Activated naive CD8-positive, alpha-beta T cell treated with anti-CD3 and anti-CD28 coated beads, Interleukin-2, amount 10 ng/mL, durations not matched to agents 7 days and 5 days (primary cell): ENCODE results near the gene TRAF3. TPM values are rescaled to one million over a fixed set of nuclear protein-coding genes. Genes with fewer than 3 reads are reported as not detected.
"Not testable (repeated sequence)": the region's sequence is repeated elsewhere in the genome, so short reads cannot be mapped to it uniquely, and the experiment has no call there.

Experiments used
- ATAC-seq: fragments of 150-1000 bp; cut with Tn5 transposase; one replicate; pipeline ENCODE4 v1.10.0; 2021; ENCODE audit warnings: low read depth, moderate library complexity
- POLR2A ChIA-PET: fragments of 350-600 bp; sonication (Branson Sonifier 250); formaldehyde crosslinking; loops from one replicate; lab custom pipeline; 2021; ENCODE audit warnings: antibody characterized with exemption; lab: Charles Lee
- DNase-seq: peaks from one replicate; pipeline ENCODE4 v3.0.0; 2021
- H3K27ac Mint-ChIP-seq: one replicate; pipeline ENCODE4 v1.8.0; 2022; ENCODE audit warnings: mild to moderate bottlenecking, mixed read lengths
- H3K27me3 Mint-ChIP-seq: one replicate; pipeline ENCODE4 v1.8.0; 2022; ENCODE audit warnings: mild to moderate bottlenecking, moderate library complexity, mixed read lengths
- H3K36me3 Mint-ChIP-seq: one replicate; pipeline ENCODE4 v1.8.0; 2021; ENCODE audit warnings: mild to moderate bottlenecking, mixed read lengths
- H3K4me1 Mint-ChIP-seq: one replicate; pipeline ENCODE4 v1.8.0; 2021; ENCODE audit warnings: mixed read lengths
- H3K4me3 Mint-ChIP-seq: one replicate; pipeline ENCODE4 v1.8.0; 2022; ENCODE audit warnings: mild to moderate bottlenecking, moderate library complexity, mixed read lengths
- H3K9me3 Mint-ChIP-seq: one replicate; pipeline ENCODE4 v1.8.0; 2021; ENCODE audit warnings: mixed read lengths
- total RNA-seq, 2 experiments: library from RNA; stranded (reverse); gene quantifications; one replicate each; pipeline ENCODE4 v1.2.3, GENCODE V29; 2021

TRAF3 gene
- total RNA-seq, 2 experiments from 2014 or later = 31.1 to 32.9 TPM

DNA sequence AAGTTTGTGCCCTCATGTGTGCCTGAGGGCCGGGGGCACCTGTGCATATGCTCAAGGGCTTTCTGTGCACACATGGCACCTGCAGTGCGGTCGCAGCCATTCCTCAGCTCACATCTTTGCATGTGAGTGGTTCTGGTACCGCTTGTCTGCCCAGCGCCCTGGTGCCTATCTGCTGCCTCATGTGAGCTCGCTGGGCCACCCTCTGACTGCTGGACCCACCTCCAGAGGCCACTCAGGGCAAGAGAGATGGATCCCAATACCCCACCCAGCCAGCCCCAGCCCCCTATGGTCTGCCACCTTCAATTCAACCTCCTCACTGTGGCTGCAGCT is 139.8 kb downstream of the TRAF3 start:
- H3K4me3 Mint-ChIP-seq = no peak overlapping the region
- no peaks in the 10 kb centered on the region for H3K36me3 Mint-ChIP-seq
- no peaks in the 10 kb centered on the region for H3K9me3 Mint-ChIP-seq
- no peak for ATAC-seq
- no peak for DNase-seq
- H3K27ac Mint-ChIP-seq = no peak overlapping the region
- H3K4me1 Mint-ChIP-seq = peaks cover 2% of the 10 kb centered on the region
- no peaks in the 10 kb centered on the region for H3K27me3 Mint-ChIP-seq
- POLR2A ChIA-PET = no interaction called here

DNA sequence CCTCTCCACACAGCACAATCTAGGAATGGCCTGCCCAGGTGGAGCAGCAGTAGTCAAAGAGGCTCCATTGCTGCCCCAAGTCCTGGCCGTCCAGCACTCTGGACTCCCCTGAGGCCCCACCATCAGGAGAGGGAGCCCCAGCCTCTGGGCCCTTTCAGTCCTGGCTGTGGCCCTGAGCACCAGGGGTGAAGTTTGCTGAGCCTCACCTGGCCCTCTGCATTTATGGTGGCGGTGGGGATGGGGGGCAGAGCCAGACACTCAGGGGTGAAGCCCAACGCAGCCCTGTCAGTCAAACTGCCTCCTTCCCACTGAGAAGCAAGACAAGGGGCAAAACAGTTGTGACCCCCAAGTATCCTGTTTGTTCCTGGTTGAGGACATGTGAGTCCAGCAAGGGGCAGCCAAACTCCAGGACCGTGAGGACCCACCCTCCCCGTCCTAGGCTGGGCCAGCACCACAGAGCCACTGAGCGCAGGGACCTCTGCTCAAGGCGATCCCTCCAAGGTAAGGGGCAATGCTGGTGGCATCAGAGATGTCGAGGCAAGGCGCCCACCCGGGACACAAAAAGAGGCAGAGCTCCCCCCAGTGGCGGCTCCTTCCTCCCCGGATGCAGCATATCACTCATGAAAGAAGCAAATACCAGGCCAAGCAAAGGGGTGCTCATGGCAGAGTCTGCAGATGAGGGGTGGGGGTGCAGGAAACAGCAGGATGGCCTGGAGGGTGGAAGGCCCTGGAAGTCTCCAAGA is 140.4 kb downstream of the TRAF3 start:
- ATAC-seq (peak; percentile 65), DNase-seq (peak; percentile 76)
- Mint-ChIP-seq H3K4me1 (peaks cover 2% of the 10 kb centered on the region), H3K27me3 (no peaks in the 10 kb centered on the region), H3K27ac (no peak overlapping the region), H3K4me3 (no peak overlapping the region), H3K9me3 (no peaks in the 10 kb centered on the region), H3K36me3 (no peaks in the 10 kb centered on the region)
- POLR2A ChIA-PET = no interaction called here

DNA sequence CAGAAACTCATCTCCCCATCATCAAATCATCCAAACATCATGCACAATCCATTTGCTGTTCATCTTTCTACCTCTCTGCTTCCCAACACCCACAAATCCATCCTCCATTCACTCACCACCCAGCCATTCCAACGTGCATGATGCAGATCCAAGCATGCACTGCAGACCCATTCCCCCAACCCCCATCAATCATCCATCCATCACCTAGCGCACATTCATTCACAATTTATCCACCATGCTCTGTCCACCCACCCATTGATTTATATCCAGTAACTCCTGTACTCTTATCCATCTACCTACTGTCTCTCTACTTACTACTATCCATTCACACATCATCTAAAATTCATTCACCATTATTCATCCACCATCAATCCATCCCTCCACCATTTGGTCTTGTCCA is 141.2 kb downstream of the TRAF3 start:
- Mint-ChIP-seq H3K27ac (no peak overlapping the region), H3K36me3 (no peaks in the 10 kb centered on the region), H3K9me3 (no peaks in the 10 kb centered on the region), H3K4me3 (no peak overlapping the region), H3K4me1 (peaks cover 4% of the 10 kb centered on the region), H3K27me3 (peaks cover 3% of the 10 kb centered on the region)
- ATAC-seq (no peak), DNase-seq (no peak)
- POLR2A ChIA-PET = no interaction called here

DNA sequence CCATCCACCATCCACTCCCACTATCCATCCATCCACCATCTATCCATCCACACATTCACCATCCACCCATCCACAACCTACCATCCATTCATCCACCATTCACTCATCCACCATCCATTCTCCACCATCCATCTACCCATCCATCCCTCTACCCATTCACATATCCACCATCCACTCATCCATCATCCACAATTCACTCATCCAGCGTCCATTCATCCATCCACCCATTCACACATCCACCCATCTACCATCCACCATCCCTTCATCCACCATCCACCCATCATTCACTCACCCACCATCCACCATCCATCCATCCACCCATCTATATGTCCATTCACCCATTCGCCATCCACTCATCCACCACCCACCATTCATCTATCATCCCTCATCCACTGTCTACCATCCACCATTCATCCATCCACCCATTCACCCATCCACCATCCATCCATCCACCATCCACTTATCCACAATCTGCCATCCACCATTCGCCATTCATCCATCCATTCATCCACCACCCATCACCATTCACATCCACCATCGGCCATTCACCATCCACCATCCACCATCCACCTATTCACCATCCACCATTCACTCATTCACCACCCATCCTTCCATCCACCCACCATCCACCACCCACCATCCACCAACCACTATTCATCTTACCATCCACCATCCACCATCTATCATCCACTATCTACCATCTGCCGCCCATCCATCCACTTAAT is 143.2 kb downstream of the TRAF3 start:
- Mint-ChIP-seq H3K27me3 (peaks cover 18% of the 10 kb centered on the region), H3K27ac (no peak overlapping the region), H3K9me3 (no peaks in the 10 kb centered on the region), H3K4me1 (peaks cover 4% of the 10 kb centered on the region), H3K4me3 (no peak overlapping the region), H3K36me3 (no peaks in the 10 kb centered on the region)
- POLR2A ChIA-PET = no interaction called here
- ATAC-seq (no peak), DNase-seq (no peak)

DNA sequence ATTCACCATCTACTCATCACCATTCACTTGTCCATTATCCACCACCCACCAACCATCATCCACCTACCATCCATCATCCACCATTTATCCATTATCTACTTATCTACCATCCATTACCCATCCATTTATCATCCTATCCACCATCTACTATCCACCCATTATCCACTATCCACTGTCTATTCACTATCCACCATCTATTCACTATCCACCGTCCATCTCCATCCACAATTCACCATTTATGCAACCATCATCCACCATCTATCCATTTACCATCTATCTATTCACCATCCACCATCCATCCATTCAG is 143.7 kb downstream of the TRAF3 start:
- Mint-ChIP-seq H3K27ac (no peak overlapping the region), H3K4me1 (peaks cover 4% of the 10 kb centered on the region), H3K9me3 (no peaks in the 10 kb centered on the region), H3K36me3 (no peaks in the 10 kb centered on the region), H3K27me3 (peaks cover 23% of the 10 kb centered on the region), H3K4me3 (no peak overlapping the region)
- POLR2A ChIA-PET = no interaction called here
- ATAC-seq = no peak
- no peak for DNase-seq

DNA sequence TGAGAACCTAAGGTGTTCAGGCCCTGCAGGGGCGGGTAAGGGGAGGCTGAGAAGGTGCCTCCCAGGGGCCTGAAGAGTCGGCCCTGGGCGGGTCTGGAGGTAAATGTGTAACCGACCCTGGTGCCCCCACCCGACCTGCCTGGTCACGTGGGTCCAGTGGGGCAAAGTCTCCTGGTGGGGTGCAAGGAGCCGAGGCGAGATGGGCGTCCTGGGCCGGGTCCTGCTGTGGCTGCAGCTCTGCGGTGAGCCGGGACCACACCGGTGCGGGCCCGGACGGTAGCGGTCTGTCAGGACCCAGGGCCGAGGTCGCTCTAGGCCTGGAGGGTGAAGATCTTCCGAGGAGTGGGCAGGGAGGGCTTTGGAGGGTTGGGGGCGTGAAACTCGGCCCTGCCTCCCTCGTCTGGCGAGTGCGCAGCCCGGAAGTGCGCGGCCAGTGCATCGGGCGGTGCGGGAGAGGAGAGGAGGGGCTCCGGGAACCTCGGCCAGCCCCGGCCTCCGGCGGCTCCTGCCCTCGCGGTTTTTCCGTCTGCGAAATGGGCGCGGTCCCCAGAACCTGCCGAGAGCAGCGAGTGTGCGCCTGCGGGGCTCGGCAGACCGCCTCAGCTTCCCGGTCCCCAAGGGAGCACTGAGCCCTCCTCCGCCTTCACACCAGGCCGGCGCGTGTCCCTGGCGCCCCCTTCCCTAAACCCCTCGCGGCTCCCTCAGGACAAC is 145.4 kb downstream of the TRAF3 start, which contains the start of gene AMN:
Gene AMN, plus strand, starts transcription at position 174 of the 711 bp plus-strand sequence. Its CDS starts 26 bp downstream, at position 200.
- DNase-seq = no peak
- ATAC-seq = no peak

DNA sequence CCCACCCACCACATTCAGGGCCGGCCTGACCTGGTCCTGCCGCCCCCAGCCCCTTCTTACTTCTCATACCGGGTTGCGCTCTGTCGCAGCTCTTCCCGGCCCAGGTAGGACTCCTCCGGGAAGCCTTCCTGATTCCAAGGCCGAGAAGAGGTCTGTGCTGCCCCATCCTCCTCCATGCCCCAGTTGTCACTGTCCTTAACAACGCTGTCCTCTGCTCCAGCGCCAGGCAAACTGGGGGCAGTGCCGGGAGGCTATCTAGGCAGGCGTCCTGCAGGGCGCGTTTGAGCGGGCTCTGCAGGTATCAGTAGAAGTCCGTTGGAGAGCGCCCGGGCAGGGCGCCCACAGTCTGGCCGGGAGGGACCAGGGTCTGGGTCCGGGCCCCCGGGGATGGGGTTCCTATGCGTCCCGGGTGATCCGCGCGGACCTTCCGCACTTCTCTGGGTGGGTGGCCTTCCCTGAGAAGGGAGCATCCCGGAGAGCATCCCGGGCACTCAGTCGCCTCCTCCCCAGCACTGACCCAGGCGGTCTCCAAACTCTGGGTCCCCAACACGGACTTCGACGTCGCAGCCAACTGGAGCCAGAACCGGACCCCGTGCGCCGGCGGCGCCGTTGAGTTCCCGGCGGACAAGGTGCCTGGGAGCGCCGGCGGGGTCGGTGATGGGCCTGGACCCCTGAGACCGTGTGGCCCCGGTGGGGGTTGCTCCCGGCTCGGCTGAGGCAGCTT is 146.1 kb downstream of the TRAF3 start:
- Mint-ChIP-seq H3K27ac (no peak overlapping the region), H3K4me3 (peak overlapping the region; percentile 60), H3K27me3 (peaks cover 39% of the 10 kb centered on the region), H3K9me3 (no peaks in the 10 kb centered on the region), H3K36me3 (no peaks in the 10 kb centered on the region), H3K4me1 (peaks cover 2% of the 10 kb centered on the region)
- DNase-seq (no peak), ATAC-seq (no peak)
- POLR2A ChIA-PET = no interaction called here

More for the DNA sequence above, 145.4 kb downstream of the TRAF3 start, which contains the start of gene AMN:
- Mint-ChIP-seq H3K36me3 (no peaks in the 10 kb centered on the region), H3K9me3 (no peaks in the 10 kb centered on the region), H3K4me1 (peaks cover 2% of the 10 kb centered on the region), H3K27me3 (peaks cover 39% of the 10 kb centered on the region), H3K27ac (no peak within 1 kb of the TSS), H3K4me3 (peak within 1 kb of the TSS; percentile 60)
- POLR2A ChIA-PET = no interaction called here

DNA sequence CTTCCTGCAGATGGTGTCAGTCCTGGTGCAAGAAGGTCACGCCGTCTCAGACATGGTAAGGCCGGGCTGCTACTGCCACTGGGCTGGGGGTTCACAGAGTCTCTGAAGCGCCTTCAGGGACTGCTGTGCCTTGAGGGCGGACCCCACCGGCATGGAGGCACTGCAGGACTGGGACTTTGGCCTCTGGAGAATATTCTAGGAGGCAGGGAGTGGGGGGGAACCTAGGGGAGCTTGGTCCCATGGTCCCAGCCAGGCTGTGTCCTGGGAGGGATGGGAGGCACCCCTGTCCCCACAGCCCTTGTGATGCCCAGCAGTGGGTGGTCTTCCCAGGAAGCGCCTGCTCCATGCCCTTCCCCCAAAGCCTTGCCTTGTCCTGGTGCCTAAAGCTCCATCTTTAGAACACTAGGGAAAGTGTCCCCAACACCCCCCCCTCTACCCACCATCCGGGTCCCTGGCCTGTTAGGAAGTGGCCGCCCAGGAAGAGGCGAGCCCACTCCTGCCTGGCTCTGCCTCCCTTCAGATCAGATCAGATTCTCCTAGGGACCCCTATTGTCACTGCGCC is 146.8 kb downstream of the TRAF3 start:
- no peak overlapping the region for H3K4me3 Mint-ChIP-seq
- ATAC-seq = no peak

DNA sequence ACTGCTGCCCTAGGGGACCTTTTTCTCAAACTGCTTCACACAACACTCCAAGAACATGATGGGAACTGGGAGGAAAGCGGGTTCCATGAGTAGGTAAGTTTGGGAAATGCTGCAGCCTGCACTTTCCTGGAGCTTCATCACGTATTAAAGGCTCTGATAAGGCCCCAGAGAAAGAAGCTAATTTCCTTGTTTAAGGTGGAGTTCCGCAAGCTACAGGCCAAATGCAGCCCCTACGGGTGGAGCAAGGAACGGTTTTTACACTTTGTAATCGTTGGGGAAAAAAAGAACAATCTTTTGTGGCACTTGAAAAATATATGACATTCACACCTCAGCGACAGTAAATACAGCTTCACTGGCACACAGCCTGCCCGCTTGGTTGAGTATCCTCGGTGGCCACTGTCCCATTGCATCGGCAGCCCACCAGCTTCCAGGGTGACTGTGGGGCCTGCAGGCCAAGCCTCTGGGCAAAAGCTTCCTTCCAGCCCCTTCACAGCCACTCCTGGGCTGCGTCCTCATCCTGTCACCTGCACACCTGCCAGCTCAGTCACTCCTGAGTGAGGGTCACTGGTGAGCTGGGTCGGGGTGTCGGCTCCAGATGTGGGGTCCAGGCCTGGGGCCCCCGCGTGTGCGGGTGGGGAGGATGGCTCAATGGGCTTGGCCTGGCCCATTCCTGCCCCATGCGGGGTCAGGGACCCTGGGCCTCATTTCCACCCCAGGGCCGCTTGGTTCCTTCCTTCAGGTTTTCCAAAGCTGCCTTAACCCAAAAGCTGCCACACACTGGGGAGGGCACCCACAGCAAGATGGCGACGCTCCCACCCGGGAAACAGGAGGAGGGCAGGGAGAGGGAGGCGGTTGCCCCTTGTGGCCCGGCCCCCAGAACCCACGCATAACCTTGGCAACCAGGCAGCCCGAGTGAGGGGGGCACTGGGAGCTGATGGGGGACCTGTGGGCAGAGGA is 147.7 kb downstream of the TRAF3 start:
- no peaks in the 10 kb centered on the region for H3K36me3 Mint-ChIP-seq
- peaks cover 2% of the 10 kb centered on the region for H3K4me1 Mint-ChIP-seq
- DNase-seq (no peak), ATAC-seq (no peak)
- H3K9me3 Mint-ChIP-seq = no peaks in the 10 kb centered on the region
- H3K4me3 Mint-ChIP-seq = no peak overlapping the region
- H3K27ac Mint-ChIP-seq = no peak overlapping the region
- peaks cover 39% of the 10 kb centered on the region for H3K27me3 Mint-ChIP-seq
- POLR2A ChIA-PET = no interaction called here

More for the DNA sequence above, 146.8 kb downstream of the TRAF3 start:
- no peaks in the 10 kb centered on the region for H3K9me3 Mint-ChIP-seq
- H3K27ac Mint-ChIP-seq = no peak overlapping the region
- H3K36me3 Mint-ChIP-seq = no peaks in the 10 kb centered on the region
- peaks cover 39% of the 10 kb centered on the region for H3K27me3 Mint-ChIP-seq
- DNase-seq = no peak
- H3K4me1 Mint-ChIP-seq = peaks cover 2% of the 10 kb centered on the region
- POLR2A ChIA-PET = no interaction called here

DNA sequence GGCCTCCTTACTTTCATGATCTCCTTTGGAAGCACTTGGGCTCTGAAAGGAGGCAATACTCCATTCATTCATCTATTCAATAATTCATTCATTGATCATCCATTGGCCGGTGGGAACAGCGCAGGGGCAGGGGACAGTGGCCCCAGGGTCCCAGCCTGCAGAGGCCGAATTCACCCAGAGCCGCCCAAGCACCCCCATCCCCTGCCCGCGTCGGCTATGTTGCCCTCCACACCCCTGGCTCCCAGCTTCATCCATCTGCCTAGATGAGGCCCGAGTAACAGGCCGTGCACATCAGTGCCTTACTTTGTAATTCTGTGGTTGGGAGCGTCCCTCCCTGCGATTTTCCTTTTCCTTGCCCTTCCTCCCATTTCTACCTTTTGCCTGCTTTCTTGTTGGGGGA is 148.4 kb downstream of the TRAF3 start:
- DNase-seq (no peak), ATAC-seq (no peak)
- Mint-ChIP-seq H3K4me3 (no peak overlapping the region), H3K36me3 (no peaks in the 10 kb centered on the region), H3K27me3 (peaks cover 39% of the 10 kb centered on the region), H3K27ac (no peak overlapping the region), H3K4me1 (peaks cover 2% of the 10 kb centered on the region), H3K9me3 (no peaks in the 10 kb centered on the region)
- POLR2A ChIA-PET = no interaction called here

DNA sequence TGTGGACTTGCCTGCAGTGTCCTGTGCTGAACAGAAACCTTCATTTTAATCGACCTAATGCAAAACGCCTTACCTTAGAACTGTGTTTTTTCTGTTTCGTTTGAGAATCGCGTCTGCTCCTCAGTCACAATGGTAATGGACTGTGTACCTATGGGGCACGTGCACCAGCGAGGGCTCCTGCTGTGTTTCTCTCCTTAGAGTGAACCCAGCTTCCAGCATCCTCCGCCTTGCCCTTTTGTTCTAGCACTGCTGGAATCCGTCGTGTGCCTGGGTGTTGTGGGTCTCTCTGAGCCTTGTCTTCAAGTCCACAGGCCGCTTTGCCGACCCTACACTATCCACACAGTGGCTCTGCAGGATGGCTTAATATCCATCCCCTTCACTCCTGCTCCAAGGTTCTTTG is 148.9 kb downstream of the TRAF3 start:
- no peak overlapping the region for H3K4me3 Mint-ChIP-seq
- H3K4me1 Mint-ChIP-seq = peaks cover 2% of the 10 kb centered on the region
- no peaks in the 10 kb centered on the region for H3K9me3 Mint-ChIP-seq
- DNase-seq = no peak
- POLR2A ChIA-PET = no interaction called here
- H3K27me3 Mint-ChIP-seq = peaks cover 39% of the 10 kb centered on the region
- no peak overlapping the region for H3K27ac Mint-ChIP-seq
- no peaks in the 10 kb centered on the region for H3K36me3 Mint-ChIP-seq
- no peak for ATAC-seq

DNA sequence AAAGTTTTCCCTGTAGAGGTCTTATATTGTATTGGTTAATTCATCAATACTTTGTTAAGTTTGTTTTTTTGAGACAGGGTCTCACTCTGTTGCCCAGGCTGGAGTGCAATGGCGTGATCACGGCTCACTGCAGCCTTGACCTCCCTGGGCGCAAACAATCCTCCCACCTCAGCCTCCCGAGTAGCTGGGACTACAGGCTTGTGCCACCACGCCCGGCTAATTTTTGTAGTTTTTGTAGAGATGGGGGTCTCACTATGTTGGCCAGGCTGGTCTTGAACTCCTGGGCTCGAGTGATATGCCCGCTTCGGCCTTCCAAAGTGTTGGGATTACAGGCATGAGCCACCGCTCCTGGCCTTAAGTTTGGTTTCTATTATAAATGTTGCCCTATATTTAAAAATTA is 149.6 kb downstream of the TRAF3 start:
- DNase-seq, H3K4me3 Mint-ChIP-seq, H3K9me3 Mint-ChIP-seq, H3K4me1 Mint-ChIP-seq, POLR2A ChIA-PET, ATAC-seq, H3K27ac Mint-ChIP-seq, H3K36me3 Mint-ChIP-seq: not testable (repeated sequence)
- H3K27me3 Mint-ChIP-seq = peaks cover 42% of the 10 kb centered on the region
